ENCODE results near the gene TBKBP1.

The TBKBP1 gene

GRCh38 chr17:47694581-47695428 lies 844 bp downstream of the TBKBP1 start:
- peak overlapping the region; percentile 74 for H3K4me3 ChIP-seq (ENCODE audit: low read depth, low read length)
- no peak for TF ChIP-seq CTCF (IDR thresholded peaks at IDR 0.05; ENCODE audit: control insufficient read depth, extremely low read depth, insufficient read depth)
- no peak for DNase-seq (ENCODE audit: low read depth)

GRCh38 chr17:47695429-47696376 lies 1.7 kb downstream of the TBKBP1 start:
- peak overlapping the region; percentile 74 for H3K4me3 ChIP-seq (ENCODE audit: low read depth, low read length)
- no peak for TF ChIP-seq CTCF (IDR thresholded peaks at IDR 0.05; ENCODE audit: control insufficient read depth, extremely low read depth, insufficient read depth)
- DNase-seq (ENCODE audit: low read depth): no peak

- no peak overlapping the region for H3K4me3 ChIP-seq (ENCODE audit: low read depth, low read length)
- no peak for TF ChIP-seq CTCF (IDR thresholded peaks at IDR 0.05; ENCODE audit: control insufficient read depth, extremely low read depth, insufficient read depth)
- no peak for DNase-seq (ENCODE audit: low read depth)
Observed at GRCh38 chr17:47696717-47697642, 3.0 kb downstream of the TBKBP1 start.

GRCh38 chr17:47697906-47698711 lies 4.1 kb downstream of the TBKBP1 start:
- no peak for TF ChIP-seq CTCF (IDR thresholded peaks at IDR 0.05; ENCODE audit: control insufficient read depth, extremely low read depth, insufficient read depth)
- DNase-seq (ENCODE audit: low read depth): no peak
- no peak overlapping the region for H3K4me3 ChIP-seq (ENCODE audit: low read depth, low read length)

GRCh38 chr17:47698749-47699535 lies 5.0 kb downstream of the TBKBP1 start:
- TF ChIP-seq CTCF (IDR thresholded peaks at IDR 0.05; ENCODE audit: control insufficient read depth, extremely low read depth, insufficient read depth): peak; percentile 77
- DNase-seq (ENCODE audit: low read depth): no peak
- no peak overlapping the region for H3K4me3 ChIP-seq (ENCODE audit: low read depth, low read length)

Measured in LNCaP clone FGC (cell line).